Suppressor macrophage treated with lipopolysaccharide for 1 hour (primary cell): ENCODE measurements around the gene BRMS1L.
"Not testable (repeated sequence)": the region's sequence is repeated elsewhere in the genome, so short reads cannot be mapped to it uniquely, and the experiment has no call there.

Experiments used
- DNase-seq, 3 donors: peaks; one replicate each; pipeline ENCODE4 v3.0.0-alpha.2; 2020 to 2022

The BRMS1L gene, protein sequence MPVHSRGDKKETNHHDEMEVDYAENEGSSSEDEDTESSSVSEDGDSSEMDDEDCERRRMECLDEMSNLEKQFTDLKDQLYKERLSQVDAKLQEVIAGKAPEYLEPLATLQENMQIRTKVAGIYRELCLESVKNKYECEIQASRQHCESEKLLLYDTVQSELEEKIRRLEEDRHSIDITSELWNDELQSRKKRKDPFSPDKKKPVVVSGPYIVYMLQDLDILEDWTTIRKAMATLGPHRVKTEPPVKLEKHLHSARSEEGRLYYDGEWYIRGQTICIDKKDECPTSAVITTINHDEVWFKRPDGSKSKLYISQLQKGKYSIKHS

DNA sequence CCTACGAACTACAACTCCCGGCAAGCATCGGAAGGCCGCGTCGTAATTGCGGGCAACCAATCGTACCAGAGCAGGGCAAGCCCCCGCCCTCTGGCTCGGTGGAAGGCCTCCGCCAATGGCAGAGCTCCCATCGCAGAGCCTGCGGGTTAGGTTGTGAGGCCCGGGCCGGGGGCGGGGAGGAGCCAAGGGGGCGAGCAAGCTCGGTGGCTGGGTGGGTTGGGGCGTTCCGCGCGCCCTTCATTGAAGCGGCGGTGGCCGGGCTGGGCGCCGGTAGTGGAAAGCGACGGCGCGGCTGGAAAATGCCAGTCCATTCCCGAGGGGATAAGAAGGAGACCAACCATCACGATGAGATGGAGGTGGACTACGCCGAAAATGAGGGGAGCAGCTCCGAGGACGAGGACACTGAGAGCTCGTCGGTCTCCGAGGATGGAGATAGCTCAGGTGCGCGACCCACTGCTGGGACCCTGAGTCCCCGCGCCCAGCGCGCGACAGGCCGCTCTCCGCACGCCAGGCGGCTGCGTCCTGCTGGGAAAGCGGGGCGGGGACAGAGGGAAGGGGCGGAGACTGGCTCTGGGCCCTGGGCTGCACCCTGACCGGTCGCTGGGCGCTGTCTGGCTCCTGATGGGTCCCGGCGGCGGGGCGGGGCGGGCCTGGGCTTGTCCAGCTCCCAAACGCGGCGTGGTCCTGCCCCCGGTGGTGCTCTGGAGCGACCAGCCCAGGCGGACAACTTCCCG is at the start of gene BRMS1L:
BRMS1L (plus strand) TSS at position 121 of the 734 bp plus-strand sequence; CDS start at position 300, 179 bp downstream.
- DNase-seq, result peak; percentile 98 to 99 (median 98)

DNA sequence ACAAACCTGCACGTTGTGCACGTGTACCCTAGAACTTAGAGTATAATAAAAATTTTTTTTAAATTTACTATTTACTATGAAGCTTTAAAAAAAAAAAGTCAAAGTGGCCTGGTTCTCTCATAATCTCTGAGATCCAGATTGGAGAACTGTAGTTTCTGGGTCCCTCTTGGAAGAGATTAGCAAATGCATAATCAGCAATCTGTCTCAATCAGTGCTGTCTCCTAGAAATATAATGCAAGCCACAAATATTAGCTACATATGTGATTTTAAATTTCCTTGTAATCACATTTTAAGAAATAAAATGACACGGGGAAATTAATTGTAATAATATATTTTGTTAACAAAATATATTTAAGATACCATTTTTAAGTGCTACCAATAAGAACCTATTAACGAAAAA is 49.3 kb upstream of the BRMS1L start:
- DNase-seq, result no peak

DNA sequence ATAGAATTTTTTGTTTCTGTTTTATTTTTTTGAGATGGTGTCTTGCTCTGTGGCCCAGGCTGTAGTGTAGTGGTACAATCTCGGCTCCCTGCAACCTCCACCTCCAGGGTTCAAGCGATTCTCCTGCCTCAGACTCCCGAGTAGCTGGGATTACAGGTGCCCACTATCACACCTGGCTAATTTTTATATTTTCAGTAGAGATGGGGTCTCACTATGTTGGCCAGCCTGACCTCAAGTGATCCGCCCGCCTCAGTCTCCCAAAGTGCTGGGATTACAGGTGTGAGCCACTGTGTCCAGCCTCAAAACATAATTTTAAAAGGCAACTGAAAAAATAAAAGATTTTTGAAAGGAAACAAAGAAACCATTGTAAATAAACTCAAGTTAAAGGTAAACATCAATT is 48.6 kb upstream of the BRMS1L start:
- not testable (repeated sequence) for DNase-seq

DNA sequence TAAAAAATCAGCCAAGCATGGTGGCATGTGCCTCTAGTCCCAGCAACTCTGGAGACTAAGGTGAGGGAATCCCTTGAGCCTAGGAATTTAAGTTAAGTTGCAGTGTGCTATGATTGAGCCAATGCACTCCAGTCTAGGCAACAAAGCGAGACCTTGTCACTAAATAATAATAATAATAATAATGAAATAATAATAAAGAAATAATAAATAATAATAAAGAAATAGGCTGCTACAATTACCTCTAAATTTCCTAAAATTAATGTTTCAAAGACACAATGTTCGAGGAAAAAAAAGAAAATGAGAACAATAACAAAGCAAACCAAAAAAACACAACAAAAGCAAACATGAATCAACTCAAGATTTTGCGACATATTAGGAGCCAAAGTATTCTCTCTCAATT is 46.8 kb upstream of the BRMS1L start:
- no peak for DNase-seq

DNA sequence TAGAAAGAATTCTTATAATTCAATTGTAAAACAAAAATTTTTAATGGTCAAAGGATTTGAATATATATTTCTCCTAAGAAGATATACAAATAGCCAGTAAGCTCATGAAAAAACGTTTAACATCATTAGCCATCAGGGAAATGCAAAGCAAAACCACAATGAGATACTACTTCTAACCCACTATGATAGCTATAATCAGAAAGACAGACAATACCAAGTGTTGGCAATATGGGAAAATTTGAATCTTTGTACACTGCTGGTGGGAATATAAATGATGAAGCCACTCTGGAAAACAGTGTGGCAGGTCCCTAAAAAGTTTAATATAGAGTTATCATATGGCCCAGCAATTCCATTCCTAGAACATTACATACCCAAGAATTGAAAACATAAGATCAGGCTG is 42.4 kb upstream of the BRMS1L start:
- no peak for DNase-seq

DNA sequence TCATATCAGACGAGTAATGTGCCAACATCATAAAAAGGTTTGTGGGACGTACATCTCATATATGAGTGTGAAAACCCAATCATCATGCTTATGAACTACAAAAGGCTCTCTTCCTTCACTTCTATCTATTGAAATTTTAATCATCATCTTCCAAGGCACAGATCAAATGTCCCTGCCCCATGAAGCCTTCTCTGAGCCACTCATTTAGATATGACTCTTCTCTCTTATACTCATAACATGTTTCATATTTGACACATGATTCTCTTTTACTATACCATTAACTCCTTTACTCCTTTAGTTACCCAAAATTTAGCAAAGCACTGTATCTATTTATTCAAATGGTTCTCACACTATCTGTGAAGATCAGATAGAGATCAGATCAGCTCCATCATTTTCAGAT is 39.3 kb upstream of the BRMS1L start:
- no peak for DNase-seq

DNA sequence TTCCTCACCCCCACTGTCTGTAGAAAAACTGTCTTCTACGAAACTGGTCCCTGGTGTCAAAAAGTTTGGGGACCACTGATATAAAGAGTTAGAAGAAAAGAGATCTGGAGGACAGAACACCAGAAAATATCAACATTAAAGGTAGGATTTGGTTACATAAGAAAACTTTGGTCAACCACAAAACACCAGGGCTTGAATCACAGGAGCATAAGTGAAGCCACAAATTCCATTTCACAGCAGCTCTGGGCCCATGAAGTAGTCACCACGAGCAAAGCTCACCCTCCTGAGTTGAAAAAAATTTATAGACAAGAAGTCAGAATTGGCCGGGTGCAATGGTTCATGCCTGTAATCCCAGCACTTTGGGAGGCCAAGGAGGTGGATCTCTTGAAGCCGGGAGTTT is 36.5 kb upstream of the BRMS1L start:
- no peak for DNase-seq

DNA sequence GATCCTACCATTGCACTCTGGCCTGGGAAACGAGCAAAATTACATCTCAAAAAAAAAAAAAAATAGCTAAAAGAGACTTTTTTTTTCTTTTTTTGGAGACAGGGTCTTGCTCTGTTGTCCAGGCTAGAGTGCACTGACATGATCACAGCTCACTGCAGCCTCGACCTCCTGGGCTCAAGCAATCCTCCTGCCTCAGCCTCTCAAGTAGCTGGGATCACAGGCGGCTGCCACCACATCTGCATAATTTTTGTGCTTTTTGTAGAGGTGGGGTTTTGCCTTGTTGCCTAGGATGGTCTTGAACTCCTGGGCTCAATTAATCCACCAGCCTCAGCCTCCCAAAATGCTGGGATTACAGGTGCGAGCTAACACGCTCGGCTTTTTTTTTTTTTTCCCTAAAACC is 28.3 kb upstream of the BRMS1L start:
- DNase-seq, result no peak

DNA sequence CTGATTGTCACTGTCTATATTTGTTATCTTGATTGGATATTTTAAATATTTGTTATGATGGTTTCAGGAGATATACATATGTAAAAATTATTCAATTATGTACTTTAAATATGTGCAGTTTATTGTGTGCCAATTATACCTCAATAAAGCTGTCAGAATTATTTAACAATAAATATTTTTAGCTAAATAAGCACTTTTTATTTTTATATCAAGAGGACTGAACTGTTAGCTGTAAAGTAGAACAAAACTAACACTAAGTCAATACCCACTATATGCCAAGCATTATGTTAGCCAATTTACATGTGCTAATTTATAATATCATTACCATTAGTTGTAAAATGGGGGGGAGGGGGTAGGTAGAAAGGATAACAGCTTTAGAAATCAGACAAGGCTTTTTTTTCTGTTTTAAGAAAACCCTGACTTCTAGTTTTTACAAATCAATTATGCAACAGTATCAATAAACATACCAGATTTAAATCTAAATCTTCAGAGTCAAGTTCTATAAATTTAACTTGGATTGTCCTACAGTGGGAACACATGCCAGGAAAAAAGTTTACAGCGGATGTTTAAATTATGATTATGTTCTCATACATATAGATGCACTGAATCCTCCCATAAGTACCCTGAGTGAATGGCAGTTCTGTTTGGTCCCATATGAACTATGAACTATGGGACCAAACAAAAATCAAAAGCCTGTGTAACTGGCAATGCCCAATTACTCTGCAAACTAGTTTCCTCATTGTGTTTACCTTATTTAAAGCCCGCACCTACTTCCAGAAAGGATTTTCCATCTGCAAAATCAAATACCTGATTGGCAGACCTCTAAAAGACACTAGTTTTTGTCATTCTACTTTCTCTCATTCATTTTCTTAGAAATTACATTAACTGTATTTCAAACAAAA is 19.9 kb upstream of the BRMS1L start:
- DNase-seq, result no peak

DNA sequence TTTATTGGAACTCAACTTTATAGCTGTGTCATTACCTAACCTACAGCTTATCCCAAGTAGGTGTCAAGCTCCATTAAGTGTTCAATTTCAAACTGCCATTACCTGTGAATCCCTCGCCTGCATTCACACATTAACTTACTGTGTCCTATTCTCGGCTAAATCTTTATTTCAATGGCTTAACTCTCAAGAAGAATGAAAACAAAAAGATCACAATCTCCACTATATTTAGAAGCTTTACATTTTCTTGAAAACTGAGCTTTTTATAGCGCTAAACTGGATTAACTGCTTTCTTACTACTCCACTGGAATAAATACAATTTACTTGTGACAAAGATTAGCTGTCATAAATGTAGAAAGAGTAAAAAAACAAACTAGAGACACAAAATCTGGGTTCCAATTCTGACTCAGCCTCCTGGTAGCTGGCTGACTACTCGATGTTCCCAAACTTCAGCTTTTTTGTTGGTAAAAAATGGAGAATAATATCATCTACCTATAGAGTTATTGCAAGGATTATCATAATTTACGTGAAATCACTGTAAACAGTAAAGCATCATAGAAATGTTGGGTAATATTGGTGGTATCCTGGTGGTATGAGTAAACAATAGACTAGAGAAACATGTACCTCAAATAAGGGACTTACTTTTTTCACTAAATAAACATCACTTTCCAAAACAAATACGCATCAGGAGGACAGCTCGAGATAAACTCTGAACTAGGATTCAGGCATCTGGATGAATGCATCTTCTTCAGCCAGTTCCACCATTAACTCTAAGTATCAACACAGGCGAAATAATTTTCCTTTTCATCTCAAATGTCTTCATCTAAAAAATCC is 18.8 kb upstream of the BRMS1L start:
- no peak for DNase-seq

DNA sequence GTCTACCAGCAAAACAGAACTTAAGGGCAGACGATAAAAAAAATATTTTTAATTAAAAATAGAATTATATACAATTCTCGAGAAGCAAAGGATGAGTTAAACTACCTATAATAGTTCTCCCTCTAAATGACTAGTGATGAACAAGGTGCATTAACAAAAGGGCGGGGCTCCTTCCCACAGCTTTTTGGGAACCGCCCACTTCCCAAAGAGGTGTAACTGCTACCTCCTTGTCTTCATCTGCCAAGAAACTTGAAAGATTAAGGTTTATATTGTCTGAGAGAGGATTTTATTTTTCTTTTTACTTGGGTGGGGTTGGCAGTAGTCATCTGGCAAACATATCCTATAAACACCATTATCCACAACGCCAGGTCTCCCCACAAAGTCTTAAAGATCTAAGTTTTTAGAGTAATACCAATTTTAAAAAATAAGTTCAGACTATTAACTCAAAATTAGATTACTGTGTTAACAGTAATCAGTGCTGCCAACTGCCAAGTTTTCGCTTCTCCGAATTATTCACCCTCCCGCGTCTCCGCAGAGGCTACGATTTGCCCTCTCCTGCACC is 18.0 kb upstream of the BRMS1L start:
- DNase-seq, result peak in 1 of 3 donors; percentile 17

DNA sequence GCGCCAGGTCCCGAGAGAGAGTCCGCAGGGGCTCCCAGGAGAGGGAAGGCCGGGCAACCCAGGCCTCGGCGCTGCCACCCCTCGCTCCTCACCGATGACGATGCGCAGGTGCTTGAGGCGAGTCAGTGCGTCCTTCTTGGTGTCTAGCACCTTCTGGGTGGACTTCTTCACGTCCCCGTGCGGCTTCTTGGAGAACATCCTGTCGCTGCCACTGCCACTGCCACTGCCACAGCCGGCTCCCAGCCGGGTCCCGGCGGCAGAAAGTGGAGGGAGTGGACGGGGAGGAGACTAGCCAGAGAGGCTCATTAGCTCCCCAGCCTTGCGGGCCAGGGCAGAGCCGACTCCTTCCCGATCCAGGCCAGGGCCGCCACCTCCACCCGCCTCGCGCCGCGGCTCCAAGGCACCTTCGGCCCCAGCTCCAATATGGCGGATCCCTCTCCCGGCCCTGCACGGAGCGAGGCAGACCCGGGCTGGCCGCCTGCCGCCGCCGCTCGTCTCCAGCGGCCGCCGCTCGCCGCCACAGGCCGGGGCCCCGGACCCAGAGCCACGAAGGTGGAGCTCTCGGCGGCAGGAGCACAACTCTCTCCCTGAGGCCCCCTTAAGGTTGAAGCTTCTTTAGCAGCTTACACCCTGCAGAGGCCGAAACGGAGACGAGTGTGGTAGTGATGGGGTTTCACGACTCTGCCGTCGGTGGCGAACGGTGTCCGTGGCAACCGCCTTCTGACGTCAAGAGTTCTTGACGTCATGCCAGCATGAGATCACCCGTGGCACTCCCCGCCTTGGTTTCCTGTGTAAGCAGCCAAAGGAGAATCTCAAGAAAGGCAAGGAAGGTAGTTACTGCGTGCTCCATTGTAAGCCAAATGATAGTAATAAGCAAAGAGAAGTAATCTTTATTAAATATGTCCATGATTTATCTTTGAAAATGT is 17.2 kb upstream of the BRMS1L start, which contains the start of gene RALGAPA1:
RALGAPA1 (minus strand) TSS at position 658 of the 926 bp plus-strand sequence; CDS start at position 198, 460 bp downstream.
- DNase-seq, result peak; percentile 96 to 98 (median 98)

DNA sequence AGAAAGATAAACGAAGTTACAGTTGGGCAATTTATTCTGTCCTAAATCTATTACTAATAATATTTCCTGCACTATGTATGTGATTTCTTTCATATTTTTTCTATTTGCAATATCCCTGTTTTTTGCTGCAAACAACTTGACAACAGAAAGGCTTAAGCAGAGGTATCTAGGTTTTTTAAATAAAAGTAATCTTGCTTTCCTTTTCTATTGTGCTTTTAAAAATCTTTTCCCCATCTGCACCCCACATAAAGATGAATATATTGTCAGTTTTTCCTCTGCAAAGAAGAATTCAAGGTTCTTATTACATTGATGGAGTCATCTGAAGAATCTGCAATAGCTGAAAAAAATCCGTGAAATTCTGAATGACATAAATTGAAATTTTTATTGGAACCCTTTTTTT is 16.5 kb upstream of the BRMS1L start:
- DNase-seq, result no peak

DNA sequence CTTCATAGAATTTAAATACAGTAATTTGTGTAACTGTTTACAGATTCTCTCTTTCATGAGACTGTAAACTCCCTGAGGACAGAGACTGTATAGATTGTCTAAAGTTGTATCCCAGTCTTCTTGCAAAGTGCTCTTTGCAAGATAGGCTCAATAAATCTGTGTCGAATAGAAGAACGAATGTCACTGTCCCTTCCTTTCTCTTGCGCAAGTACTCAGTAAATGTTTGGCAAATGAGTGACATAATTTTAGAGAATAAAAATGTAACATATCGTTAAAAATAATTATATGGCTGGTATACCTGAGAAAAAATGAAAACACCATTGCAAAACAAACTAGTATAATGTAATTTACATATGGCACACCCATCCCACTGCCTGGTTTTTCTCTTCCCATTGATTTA is 15.2 kb upstream of the BRMS1L start:
- no peak for DNase-seq

DNA sequence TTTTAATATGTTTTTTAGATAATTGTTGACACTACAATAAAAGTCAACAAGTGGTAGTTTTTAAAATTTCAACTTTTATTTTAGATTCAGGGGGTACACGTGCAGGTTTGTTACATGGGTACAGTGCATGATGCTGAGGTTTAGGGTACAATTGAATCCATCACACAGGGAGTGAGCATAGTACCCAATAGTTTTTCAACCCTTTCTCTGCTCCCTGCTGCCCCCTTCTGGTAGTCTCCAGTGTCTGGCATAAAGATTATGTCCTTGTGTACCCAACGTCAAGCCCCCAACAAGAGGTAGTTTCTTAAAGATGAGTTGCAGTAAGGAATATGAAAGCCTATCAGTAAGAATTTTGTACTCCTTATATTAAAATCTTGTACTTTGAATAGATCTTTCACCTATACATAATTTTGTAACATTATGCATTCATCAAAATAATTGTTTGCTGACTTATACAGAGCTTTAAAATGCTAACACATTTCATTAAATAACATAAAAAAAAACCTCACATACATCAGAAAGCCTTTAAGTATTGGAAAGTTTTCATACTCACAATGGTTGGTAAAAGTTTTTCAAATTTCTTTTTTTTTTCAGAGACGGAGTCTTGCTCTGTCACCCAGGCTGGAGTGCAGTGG is 11.7 kb upstream of the BRMS1L start:
- peak; percentile 77 to 90 (median 86) for DNase-seq

DNA sequence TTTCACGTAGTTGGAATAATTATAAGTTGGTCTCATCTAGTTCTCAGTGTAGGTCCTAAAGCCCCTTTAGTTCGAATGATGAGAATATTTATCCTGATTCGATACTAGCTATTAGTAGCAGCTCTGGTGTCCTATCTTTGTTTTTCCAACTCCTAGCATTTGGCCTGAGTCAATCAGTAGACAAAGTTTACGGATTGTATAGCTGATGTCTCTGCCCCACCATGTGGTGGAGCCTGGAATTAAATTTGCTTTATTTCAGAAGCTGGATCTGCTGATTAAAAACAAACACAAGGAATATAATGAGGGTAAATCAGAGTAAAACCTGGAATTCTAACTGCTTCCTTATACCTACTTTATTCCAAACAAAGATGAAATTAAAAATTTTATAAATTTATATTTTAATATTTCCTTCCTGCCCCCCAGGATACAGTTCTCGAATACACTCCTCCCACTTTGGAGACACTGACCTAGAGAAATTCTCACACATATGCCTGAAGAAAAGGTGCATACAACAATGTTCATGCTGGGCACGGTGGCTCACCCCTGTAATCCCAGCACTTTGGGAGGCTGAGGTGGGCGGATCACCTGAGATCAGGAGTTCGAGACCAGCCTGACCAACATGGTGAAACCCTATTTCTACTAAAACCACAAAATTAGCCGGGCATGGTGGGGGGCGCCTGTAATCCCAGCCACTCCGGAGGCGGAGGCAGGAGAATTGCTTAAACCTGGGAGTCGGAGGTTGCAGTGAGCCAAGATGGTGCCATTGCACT is 7.6 kb upstream of the BRMS1L start:
- peak; percentile 51 to 58 (median 51) for DNase-seq

DNA sequence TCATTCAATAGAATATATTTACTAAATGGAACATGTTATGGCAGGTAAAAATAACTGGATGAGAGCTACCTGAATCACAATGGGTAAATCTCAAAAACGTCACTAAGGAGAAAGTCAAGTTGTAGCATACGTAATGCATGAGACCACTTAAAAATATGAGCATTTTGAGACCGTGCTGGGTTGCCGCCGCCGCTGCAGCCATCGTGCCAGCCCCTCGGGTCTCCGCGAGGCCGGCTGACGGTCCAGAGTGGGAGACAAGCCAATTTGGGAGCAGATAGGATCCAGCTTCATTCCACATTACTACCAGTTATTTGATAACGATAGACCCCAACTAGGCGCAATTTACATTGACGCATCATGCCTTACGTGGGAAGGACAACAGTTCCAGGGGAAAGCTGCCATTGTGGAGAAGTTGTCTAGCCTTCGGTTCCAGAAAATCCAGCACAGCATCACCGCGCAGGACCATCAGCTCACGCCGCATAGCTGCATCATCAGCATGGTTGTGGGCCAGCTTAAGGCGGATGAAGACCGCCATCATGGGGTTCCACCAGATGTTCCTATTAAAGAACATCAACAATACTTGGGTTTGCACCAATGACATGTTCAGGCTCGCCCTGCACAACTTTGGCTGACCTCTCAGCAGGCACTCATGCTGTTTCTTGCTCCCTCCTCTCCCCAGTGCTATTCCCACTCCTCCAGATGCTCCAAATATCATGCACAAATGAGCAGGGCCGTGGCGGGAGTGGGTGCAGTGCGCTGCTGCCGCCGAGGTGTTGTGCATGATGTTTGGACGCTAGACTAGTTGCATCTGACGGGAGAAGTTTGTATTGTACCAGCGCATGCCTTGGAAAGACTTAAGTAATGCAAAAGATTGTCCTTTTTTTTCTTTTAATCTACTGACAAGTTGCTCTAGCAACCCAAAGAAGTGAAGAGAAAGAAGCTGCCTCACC is 6.3 kb upstream of the BRMS1L start:
- DNase-seq, result no peak
